GM23248 (cell line): Measurements from ENCODE around the gene LECT2.

Experiments used
- EZH2 ChIP-seq: fragments of 200-600 bp; sonication (generic); IDR thresholded peaks from 2 replicates; pipeline ENCODE4 v1.6.1; 2018; ENCODE audit warnings: antibody characterized with exemption, mild to moderate bottlenecking; ENCODE audit not compliant: insufficient read depth, poor library complexity, severe bottlenecking
- EZH2phosphoT487 ChIP-seq: fragments of 200-600 bp; sonication (generic); IDR thresholded peaks from 2 replicates; pipeline ENCODE4 v1.6.1; 2018; ENCODE audit warnings: antibody characterized with exemption, moderate library complexity, mild to moderate bottlenecking, low read depth; ENCODE audit not compliant: insufficient read depth

DNA sequence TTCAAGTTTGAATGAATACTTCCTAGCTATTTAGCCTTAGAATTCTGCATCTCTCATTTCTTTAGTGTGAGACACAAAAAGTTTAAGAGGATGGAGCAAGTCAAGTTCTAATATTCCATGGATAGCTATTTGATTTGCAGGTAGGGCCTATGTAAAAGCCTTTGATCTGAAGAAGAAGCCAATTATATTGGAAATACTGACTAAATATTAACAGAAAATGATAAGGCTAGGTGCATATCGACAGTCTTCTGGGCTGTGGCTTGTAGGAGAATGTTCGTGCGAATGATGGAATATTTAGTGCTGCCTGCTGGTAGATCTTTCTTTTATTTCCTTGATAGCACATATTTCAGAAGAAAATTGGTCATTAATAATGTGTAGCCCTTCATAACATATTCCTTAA is at the start of gene LECT2:
- no peak for TF ChIP-seq EZH2
- TF ChIP-seq EZH2phosphoT487 = no peak
